OCI-LY1 (cell line): ENCODE measurements around the gene TTN.

Experiments
- H2AFZ ChIP-seq: fragments of 200-600 bp; sonication (generic), shearing (Covaris generic); 2 replicates; pipeline ENCODE4 v1.6.0; 2014; ENCODE audit warnings: antibody characterized with exemption, mild to moderate bottlenecking, low read length
- H3F3A ChIP-seq: fragments of 200-600 bp; sonication (generic), shearing (Covaris generic); 2 replicates; pipeline ENCODE4 v1.6.0; 2014; ENCODE audit warnings: mild to moderate bottlenecking, antibody characterized with exemption, low read length, moderate library complexity; ENCODE audit not compliant: insufficient read depth
- H3K27ac ChIP-seq: fragments of 200-600 bp; sonication (generic); 2 replicates; pipeline ENCODE4 v1.5.1; 2014; ENCODE audit warnings: low read length, mixed run types, mild to moderate bottlenecking, low read depth; ENCODE audit not compliant: poor library complexity, severe bottlenecking
- H3K27me3 ChIP-seq: fragments of 200-600 bp; sonication (generic); 2 replicates; pipeline ENCODE4 v1.6.0; 2014; ENCODE audit warnings: antibody characterized with exemption, mild to moderate bottlenecking, low read length, moderate library complexity; ENCODE audit not compliant: insufficient read depth
- H3K36me3 ChIP-seq: fragments of 200-600 bp; sonication (generic); 2 replicates; pipeline ENCODE4 v1.6.1; 2014; ENCODE audit warnings: mild to moderate bottlenecking, antibody characterized with exemption, low read length, moderate library complexity, mixed read lengths; ENCODE audit not compliant: insufficient read depth
- H3K4me1 ChIP-seq: fragments of 200-600 bp; sonication (generic); 2 replicates; pipeline ENCODE4 v1.5.1; 2014; ENCODE audit warnings: mild to moderate bottlenecking, low read length, moderate library complexity; ENCODE audit not compliant: insufficient read depth, severe bottlenecking
- H3K4me2 ChIP-seq: fragments of 200-600 bp; sonication (generic), shearing (Covaris generic); 2 replicates; pipeline ENCODE4 v1.6.1; 2014; ENCODE audit warnings: low read length
- H3K4me3 ChIP-seq: fragments of 200-600 bp; sonication (generic); 2 replicates; pipeline ENCODE4 v1.5.1; 2014; ENCODE audit warnings: low read length, low read depth, mild to moderate bottlenecking, mixed read lengths; ENCODE audit not compliant: poor library complexity, severe bottlenecking
- H3K79me2 ChIP-seq: fragments of 200-600 bp; shearing (Covaris generic); 2 replicates; pipeline ENCODE4 v1.6.1; 2016; ENCODE audit warnings: mixed run types, low read length, mixed read lengths; ENCODE audit not compliant: insufficient read depth
- H3K9ac ChIP-seq: fragments of 200-600 bp; sonication (generic), shearing (Covaris generic); 2 replicates; pipeline ENCODE4 v1.6.1; 2014; ENCODE audit warnings: mild to moderate bottlenecking, low read length, mixed read lengths
- H3K9me2 ChIP-seq: fragments of 200-600 bp; sonication (generic), shearing (Covaris generic); 2 replicates; pipeline ENCODE4 v1.6.1; 2014; ENCODE audit warnings: low read depth, mild to moderate bottlenecking, low read length, mixed read lengths
- H3K9me3 ChIP-seq: fragments of 200-600 bp; shearing (Covaris generic); 2 replicates; pipeline ENCODE4 v1.6.1; 2014; ENCODE audit warnings: low read length, mixed read lengths
- H4K20me1 ChIP-seq: fragments of 200-600 bp; sonication (generic), shearing (Covaris generic); 2 replicates; pipeline ENCODE4 v1.6.0; 2016; ENCODE audit warnings: mild to moderate bottlenecking, low read length; ENCODE audit not compliant: insufficient read depth
- EZH2 ChIP-seq: fragments of 200-600 bp; sonication (generic), shearing (Covaris generic); IDR thresholded peaks from 2 replicates; pipeline ENCODE4 v1.8.0; 2017; ENCODE audit warnings: borderline replicate concordance, mixed run types, mild to moderate bottlenecking, antibody characterized with exemption, low read length, moderate library complexity, mixed read lengths
- TF ChIP-seq, protein P1 (sequence below): fragments of 200-600 bp; sonication (generic), shearing (Covaris generic); IDR thresholded peaks from 2 replicates; pipeline ENCODE4 v1.5.1; 2017; ENCODE audit warnings: mild to moderate bottlenecking, antibody characterized with exemption, low read length, moderate library complexity, mixed read lengths

The TTN gene

DNA sequence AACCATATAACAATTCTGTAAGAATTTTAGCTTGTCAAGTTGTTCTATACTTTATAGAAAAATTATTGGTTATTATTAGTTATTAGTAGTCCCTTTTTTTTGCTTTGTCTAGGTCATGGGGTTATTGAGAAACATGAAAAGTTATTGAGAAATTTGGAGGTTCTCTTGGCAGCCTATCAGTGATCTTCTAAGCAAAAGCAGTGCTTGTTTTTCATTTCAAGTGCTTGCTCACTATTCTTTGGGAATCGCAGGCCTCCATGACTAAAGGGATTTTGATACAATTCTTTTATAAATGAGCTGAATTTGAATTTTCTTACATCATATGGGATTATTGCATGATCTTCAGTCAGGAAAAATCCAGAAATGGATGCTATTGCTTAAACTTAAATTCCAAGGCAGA, 301.1 kb downstream of the TTN start:
- H3K36me3 ChIP-seq = peaks cover 53% of the 10 kb centered on the region
- TF ChIP-seq EZH2 = no peak
- TF ChIP-seq, protein P1, sequence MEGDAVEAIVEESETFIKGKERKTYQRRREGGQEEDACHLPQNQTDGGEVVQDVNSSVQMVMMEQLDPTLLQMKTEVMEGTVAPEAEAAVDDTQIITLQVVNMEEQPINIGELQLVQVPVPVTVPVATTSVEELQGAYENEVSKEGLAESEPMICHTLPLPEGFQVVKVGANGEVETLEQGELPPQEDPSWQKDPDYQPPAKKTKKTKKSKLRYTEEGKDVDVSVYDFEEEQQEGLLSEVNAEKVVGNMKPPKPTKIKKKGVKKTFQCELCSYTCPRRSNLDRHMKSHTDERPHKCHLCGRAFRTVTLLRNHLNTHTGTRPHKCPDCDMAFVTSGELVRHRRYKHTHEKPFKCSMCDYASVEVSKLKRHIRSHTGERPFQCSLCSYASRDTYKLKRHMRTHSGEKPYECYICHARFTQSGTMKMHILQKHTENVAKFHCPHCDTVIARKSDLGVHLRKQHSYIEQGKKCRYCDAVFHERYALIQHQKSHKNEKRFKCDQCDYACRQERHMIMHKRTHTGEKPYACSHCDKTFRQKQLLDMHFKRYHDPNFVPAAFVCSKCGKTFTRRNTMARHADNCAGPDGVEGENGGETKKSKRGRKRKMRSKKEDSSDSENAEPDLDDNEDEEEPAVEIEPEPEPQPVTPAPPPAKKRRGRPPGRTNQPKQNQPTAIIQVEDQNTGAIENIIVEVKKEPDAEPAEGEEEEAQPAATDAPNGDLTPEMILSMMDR = no peak
- H2AFZ ChIP-seq = no peak overlapping the region
- H3K4me3 ChIP-seq = no peak overlapping the region
- no peaks in the 10 kb centered on the region for H3K27me3 ChIP-seq
- H3K79me2 ChIP-seq = no peaks in the 10 kb centered on the region
- no peaks in the 10 kb centered on the region for H3K9me3 ChIP-seq
- H3K9ac ChIP-seq = no peak overlapping the region
- no peaks in the 10 kb centered on the region for H4K20me1 ChIP-seq
- H3K9me2 ChIP-seq = no peaks in the 10 kb centered on the region
- no peak overlapping the region for H3K4me2 ChIP-seq
- no peak overlapping the region for H3K27ac ChIP-seq
- H3F3A ChIP-seq = no peaks in the 10 kb centered on the region
- no peaks in the 10 kb centered on the region for H3K4me1 ChIP-seq

DNA sequence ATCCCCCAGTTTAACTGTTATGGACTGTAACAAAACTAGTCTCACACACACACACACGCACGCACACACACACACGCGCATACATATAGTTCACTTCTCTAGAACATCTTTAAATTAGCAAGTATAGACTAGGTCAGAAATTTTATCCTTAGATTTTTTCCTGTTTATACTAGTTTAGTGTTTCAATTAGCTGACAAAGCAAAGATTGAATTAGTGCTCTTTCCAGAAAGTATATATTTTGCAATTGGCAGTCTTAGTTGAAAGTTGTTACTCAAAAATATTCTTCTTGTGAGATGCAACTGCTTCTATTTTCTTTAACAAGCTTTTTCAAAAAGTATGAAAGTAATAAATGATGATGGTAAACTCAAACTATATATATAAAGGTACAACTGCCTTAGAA, 304.5 kb downstream of the TTN start:
- Histone ChIP-seq H3K4me2 (no peak overlapping the region), H3K27me3 (no peaks in the 10 kb centered on the region), H2AFZ (no peak overlapping the region), H3K9me2 (no peaks in the 10 kb centered on the region), H4K20me1 (no peaks in the 10 kb centered on the region), H3K27ac (no peak overlapping the region), H3K9me3 (no peaks in the 10 kb centered on the region), H3K4me1 (peaks cover 6% of the 10 kb centered on the region), H3K36me3 (peaks cover 71% of the 10 kb centered on the region), H3K4me3 (no peak overlapping the region), H3F3A (no peaks in the 10 kb centered on the region), H3K79me2 (no peaks in the 10 kb centered on the region), H3K9ac (no peak overlapping the region)
- no peak for TF ChIP-seq EZH2
- TF ChIP-seq, protein P1 = no peak

DNA sequence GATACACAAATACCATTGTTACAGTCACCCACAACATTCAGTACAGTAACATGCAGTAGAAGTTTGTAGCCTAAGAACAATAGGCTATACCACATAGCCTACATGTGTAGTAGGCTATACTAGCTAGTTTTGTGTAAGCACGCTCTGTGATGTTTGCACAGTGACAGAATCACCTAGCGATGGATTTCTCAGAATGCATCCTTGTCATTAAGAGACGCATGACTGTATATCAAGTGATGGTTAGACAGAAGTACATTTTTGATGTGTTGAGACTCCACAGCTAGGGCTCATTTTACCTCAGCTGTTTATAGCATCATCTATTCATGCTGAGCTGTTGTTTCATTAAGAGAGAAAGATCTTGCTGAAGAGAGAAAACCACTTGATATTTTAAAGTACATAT, 307.6 kb downstream of the TTN start:
- Histone ChIP-seq H3K79me2 (no peaks in the 10 kb centered on the region), H3K27me3 (no peaks in the 10 kb centered on the region), H3K27ac (no peak overlapping the region), H3K4me2 (no peak overlapping the region), H3K9ac (no peak overlapping the region), H4K20me1 (no peaks in the 10 kb centered on the region), H3K4me1 (peaks cover 6% of the 10 kb centered on the region), H3K9me2 (no peaks in the 10 kb centered on the region), H2AFZ (no peak overlapping the region), H3K36me3 (peaks cover 79% of the 10 kb centered on the region), H3K9me3 (no peaks in the 10 kb centered on the region), H3F3A (no peaks in the 10 kb centered on the region), H3K4me3 (no peak overlapping the region)
- no peak for TF ChIP-seq EZH2
- TF ChIP-seq, protein P1 = no peak
